GM18868 (cell line): ENCODE results near the gene PIGB.
"Not testable (repeated sequence)": the region's sequence is repeated elsewhere in the genome, so short reads cannot be mapped to it uniquely, and the experiment has no call there.

Experiments
- ATAC-seq: cut with Tn5 transposase; IDR thresholded peaks from one replicate; pipeline ENCODE4 v1.9.1; 2021; ENCODE audit warnings: mild to moderate bottlenecking, moderate library complexity; ENCODE audit not compliant: unreplicated experiment

The PIGB gene

DNA sequence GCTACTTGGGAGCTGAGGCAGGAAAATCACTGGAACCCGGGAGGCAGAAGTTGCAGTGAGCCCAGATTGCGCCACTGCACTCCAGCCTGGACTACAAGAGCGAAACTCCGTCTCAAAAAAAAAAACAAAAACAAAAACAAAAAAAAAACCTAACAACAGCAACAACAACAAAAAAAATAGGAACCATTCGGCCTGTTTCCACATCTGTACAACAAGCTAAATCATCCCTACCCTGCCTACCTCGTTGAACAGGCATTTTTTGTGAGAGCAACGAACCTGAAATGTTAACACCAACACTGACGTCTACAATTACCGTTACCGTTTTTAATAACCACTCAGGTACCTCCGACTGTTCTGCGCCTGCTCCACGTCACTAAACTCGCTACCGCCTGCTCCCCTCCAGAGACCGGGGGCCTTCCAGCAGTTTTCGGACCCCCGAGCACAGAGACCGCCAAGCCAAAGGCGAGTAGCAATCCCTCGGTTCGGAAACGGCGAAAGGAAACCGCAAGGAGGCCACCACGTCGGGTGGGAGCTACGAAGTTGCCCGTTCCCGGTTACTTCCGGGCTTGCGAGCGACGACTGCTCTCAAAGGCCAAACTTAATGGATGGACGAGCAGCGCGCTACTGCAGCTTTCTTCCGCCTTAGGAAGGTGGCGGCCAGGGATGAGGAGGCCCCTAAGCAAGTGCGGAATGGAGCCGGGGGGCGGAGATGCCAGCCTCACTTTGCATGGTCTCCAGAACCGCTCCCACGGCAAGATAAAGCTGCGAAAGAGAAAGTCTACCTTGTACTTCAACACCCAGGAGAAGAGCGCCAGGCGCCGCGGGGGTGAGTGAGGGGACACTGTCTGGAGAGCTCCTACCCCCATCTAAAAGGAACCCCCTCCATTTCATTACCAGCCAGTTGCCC is at the start of gene PIGB, which contains the start of gene PIGBOS1:
TSS of gene PIGB (plus strand) at position 635 of the 907 bp plus-strand sequence. CDS start at position 664, 29 bp downstream.
TSS of gene PIGBOS1 (minus strand) at position 536 of the 907 bp plus-strand sequence. CDS start 1,331 bp downstream, outside the sequence.
- ATAC-seq: peak; percentile 93

DNA sequence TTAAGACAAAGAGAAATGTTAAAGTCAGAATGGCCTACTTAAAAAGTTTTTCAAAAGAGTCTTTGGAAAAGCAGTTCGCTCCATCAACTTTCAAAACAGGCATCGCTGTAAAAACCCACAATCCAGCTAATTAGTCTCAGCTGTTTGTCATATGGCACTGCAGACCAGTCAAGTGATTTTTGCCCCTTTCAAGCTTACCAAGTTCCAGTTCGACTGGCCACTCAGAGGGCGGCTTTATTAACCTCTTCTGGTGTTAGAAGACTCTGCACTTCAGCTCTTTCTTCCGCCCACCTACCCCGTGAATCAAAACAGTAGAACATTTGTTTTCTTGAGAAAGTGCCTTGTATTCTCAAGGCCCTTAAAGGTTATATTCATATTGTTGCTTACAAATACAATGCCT is 48.7 kb upstream of the PIGB start:
- no peak for ATAC-seq

DNA sequence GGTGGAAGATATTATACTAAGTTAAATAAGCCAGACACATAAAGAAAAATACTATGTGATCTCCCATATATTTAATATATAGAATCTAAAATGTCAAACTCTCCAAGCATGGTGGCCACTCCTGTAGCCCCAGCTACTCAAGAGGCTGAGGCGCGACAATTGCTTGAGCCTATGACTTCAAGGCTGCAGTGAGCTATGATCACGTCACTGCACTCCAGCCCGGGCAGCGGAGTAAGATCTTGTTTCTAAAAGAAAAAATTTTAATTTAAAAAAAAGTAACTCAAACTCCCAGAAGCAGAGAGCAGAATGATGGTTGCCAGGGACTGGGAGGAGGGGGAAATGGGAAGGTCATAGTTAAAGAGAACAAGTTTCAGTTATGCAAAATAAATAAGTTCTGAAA is 42.7 kb upstream of the PIGB start:
- ATAC-seq: no peak

DNA sequence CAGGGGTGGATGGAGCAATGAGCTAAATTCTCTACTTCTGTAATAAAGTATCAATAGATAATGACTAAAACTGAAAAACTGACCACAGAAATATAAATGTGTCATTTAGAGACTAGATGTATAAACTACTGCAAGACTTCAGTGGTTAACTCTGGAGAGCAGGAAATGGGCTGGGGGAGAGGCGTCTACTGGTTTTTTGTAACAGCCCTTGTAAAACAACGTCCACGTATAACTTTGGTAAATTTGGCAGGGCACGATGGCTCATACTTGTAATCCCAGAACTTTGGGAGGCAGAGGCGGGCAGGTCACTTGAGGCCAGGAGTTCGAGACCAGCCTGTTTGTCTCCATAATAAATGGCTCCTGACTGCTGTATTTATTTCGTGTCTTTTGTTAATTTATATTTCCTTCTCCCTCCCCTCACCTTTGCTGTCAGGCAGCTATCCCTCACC is 41.9 kb upstream of the PIGB start:
- peak; percentile 58 for ATAC-seq

DNA sequence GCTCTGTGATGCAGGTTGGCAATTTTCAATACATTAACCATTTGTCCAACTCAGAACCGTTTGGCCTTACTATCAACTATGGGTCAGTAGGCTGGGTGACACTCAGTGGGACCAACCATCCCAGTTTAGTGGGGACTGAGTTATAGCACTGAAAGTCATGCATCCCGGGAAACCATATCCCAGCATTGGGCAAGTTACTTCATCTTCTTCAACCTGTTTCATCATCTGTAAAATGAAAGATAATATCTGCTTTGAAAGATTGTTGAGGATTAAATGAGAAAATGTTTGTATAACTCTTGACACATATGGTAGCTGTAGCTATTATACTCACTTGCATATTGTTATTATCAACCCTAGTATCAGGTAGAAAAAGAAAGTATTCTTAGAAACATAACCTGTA is 41.3 kb upstream of the PIGB start:
- no peak for ATAC-seq

DNA sequence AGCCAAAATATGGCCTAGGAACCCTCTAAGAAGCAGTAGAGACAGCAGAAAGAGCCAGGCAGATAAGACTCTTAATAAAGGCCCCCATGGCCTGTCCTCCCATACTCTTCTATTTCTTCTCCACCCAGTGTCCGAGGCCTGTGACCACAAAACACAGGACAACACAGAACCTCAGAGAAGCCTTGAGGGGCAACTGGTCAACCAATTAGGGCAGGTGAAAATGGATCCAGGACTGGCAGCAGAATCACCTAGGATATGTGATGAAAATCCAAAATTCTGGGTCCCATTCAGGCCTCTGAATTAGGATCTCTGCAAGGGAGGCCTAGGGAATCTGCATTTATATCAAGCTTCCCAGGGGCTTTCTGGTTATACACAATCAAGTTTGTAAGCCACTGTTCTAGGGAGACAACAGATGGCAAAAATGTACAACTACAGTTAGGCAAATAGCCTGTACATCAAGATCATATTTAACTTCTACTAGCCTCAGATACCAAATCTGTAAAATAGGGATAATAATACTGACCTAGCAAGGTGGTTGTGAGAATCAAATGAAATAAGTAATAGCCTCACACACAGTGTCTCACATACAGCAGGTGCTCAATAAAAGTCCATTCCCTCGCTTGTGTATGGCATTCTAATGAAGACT is 39.8 kb upstream of the PIGB start:
- no peak for ATAC-seq

DNA sequence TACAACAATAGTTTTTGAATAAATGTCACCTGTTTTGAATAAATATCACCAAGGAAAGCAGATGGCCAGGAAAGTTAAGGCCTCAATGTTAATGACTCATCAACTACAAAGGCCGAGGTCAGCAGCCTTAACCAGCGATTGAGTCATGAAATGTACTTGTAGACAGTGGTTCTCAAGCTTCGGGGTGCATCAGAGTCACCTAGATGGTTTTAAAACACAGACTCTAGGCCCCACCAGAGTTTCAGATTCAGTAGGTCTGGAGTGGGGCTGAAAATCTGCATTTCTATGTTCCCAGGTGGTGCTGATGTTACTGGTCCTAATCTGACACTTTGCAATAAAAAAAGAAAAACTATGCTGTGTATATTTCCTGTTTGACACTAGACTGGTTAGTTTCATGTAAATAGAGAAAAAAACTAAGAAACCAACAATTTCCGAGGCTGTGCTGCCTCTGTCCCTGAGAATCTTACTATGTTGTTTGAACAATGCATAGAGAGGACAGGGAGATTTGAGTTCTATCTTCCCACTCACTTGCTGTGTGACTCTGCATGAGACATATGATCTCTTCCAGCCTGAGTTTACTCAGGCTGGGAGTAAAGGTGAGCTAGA is 39.2 kb upstream of the PIGB start:
- ATAC-seq: peak; percentile 80

DNA sequence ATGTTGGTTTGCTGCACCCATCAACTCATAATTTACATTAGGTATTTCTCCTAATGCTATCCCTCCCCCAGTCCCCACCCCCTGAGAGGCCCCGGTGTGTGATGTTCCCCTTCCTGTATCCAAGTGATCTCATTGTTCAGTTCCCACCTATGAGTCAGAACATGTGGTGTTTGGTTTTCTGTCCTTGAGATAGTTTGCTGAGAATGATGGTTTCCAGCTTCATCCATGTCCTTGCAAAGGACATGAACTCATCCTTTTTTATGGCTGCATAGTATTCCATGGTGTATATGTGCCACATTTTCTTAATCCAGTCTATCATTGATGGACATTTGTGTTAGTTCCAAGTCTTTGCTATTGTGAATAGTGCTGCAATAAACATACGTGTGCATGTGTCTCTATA is 38.4 kb upstream of the PIGB start:
- ATAC-seq: not testable (repeated sequence)

DNA sequence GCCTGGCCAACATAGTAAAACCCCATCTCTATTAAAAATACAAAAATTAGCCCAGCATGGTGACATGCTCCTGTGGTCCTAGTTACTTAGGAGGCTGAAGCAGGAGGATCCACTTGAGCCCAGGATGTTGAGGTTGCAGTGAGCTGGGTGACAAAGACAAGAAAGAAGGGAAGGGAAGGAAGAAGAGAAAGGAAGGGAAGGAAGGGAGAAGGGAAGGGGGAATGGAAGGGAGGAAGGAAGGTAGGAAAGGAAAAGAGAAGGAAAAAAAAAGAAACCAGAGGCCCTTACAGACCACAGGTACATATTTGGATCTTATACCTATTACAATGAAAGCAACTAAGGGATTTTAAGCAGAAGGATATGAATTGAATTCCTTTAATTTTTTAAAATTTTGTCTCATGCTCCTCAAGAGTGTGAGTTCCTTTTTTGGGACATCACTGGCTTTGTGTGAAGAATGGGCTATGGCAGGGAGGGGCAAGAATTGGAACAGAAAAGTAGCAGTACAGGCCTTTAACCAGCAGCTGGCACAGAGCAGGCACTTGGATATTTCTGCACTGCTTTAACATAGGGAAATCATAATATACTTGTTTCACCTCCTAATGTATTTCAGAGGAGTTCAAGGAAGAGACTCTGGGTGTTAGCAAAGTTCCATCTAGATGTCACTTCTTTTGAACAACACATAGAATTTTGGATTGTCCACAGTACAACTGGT is 37.3 kb upstream of the PIGB start:
- no peak for ATAC-seq

DNA sequence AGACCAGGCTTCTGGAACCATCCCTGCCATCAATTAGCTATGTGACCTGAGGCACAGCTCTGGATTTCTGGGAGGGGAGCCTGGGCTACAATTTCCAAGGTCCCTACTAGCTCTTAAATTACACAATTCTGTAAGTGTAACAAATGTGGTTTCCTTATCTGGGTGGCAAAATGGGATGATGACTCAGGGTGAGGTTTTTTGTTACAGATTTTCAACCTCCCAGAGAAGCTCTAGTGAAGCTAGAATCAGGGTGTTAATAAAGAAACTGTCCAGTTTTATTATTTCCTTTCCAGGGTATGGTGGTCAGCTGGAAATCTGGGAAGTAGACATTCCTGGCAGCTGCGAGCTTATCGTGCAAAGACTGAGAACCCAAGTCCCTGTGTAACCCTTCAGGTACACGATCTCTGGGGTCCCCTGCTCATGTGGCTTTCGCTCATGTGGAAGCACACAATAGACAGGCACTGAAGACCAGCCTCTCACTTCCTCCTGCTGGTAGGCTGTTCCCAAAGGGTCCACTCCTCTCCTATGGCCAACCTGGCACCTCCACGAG is 36.7 kb upstream of the PIGB start:
- no peak for ATAC-seq

DNA sequence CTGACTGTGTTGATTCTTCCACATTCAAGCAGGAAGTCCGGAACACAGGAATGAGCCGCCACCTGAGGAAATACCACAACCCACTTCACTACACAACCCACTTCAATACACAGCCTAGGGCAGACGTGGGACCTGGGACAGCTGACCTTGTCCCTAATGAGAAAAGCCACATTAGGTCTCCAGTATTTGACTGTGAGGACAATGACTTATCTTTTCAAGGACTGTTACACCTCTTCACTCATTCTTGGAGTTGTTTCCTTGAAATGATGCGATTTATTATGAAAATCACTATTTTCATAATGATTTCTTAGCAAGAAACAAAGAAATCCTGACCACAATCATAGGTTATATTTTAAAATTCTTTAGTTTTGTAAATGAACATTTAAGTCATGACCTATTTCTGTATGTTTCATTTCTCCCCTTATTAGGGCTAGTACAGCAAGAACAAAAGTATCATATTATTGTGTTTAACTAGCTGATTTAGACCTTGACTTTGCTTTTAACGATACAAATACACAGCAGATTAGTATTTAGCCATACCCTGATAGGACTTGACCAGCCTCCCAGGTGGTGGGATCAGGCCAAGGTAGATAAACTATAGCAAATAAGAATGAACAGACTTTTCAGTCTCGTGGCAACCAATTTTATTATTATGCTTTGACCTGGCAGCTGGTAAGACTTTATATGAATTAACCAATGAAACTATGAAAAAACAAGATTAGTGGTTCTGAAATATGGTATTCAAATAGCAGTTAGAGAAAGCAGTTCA is 35.5 kb upstream of the PIGB start:
- no peak for ATAC-seq

DNA sequence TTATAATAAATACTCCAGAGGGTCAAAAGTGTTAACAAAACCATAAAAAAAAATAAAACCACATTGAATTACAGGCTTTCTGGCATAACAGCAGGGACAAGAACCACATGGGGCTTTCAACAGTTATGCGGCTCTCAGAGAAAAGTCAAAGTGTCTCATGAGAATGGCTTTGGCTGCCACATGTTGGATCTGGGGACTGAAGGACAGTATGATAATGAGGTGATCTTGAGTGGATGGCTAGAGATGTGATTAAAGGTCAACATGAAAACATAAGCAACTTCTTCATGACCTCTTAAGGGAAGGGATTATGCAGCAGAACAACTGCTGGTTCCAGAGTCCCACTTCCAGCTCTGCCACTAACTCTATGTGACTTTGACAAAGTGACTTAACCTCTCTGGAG is 34.6 kb upstream of the PIGB start:
- no peak for ATAC-seq

DNA sequence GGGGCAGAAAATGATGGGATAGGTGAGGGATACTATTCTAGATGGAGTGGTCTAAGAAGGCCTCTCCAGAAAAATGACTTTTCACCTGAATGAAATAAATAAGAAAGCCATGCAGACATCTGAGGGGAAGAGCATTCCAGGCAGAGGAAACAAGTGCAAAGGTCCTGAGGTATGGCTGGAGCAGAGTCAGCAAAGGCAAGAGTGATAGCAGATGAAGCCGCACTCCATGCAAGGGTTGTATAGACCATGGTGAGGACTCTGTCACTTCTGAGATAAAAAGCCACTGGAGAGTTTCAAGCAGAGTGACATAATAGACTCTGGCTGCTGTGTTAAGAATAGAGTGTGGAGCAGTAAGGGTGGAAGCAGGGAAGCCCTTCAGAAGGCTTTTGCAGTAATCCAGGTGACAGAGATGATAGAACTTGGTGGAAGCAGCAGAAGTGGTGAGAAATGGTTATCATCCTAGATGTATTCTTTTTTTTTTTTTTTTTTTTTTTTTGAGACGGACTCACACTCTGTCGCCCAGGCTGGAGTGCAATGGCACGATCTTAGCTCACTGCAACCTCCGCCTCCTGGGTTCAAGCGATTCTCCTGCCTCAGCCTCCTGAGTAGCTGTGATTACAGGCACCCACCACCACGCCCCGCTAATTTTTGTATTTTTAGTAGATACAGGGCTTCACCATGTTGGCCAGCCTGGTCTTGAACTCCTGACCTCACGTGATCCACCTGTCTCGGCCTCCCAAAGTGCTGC is 32.4 kb upstream of the PIGB start:
- ATAC-seq: not testable (repeated sequence)

DNA sequence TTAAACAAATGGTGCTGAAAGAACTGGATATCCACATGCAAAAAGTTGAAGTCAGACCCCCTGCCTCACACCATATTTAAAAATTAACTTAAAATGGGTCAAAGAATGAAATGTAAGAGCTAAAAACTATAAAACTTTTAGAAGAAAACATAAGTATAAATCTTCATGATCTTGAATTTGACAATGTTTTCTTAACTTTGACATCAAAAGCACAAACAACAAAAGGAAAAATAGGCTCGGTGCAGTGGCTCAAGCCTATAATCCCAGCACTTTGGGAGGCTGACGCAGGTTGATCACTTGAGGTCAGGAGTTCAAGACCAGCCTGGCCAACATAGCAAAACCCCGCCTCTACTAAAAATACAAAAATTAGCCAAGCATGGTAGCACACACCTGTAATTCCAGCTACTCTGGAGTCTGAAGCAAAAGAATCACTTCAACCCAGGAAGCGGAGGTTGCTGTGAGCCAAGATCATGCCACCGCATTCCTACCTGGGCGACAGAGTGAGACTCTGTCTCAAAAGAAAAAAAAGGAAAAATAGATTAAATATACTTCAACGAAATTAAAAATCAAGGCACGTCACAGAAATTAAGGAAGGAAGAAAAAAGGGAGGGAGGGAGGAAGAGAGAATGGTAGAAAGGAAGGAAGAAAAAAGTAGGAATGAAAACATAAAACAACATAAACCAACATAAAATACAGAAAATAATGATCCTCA is 30.9 kb upstream of the PIGB start:
- no peak for ATAC-seq

DNA sequence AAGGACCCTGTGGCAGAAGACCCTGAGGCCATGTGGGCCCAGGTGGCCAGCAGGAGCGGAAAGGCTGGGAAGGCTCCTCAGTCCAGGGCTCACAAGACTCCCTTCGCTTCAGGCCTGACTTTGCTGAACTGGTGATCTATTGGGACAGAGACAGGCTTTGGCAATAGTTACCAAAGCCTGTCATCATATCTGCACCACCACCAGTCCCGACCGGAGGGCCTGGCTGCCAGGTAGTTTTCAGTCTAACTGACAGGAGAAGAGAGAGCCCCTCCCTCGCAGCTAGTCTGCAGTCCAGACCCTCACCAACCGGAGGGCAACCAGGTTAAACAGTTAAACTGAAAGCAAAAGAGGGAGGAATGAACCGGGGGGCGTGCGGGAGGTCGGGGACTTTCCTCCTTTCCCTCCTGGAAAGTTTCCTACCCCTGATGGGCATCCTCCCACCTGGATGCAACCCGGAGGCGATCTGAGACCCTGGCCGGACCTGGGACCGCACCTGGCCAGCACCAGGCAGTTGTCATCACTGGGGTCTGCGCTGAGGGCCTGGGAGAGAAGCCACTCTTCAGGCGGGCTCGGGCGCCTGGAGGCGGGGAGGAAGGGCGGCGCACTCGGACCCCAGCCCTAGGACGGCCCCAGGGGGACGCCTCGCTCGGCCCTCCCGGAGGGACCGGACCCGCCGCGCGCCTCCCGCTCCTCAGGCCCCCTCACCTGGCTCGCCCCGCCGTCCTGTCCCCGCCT is 29.8 kb upstream of the PIGB start:
- peak; percentile 35 for ATAC-seq

DNA sequence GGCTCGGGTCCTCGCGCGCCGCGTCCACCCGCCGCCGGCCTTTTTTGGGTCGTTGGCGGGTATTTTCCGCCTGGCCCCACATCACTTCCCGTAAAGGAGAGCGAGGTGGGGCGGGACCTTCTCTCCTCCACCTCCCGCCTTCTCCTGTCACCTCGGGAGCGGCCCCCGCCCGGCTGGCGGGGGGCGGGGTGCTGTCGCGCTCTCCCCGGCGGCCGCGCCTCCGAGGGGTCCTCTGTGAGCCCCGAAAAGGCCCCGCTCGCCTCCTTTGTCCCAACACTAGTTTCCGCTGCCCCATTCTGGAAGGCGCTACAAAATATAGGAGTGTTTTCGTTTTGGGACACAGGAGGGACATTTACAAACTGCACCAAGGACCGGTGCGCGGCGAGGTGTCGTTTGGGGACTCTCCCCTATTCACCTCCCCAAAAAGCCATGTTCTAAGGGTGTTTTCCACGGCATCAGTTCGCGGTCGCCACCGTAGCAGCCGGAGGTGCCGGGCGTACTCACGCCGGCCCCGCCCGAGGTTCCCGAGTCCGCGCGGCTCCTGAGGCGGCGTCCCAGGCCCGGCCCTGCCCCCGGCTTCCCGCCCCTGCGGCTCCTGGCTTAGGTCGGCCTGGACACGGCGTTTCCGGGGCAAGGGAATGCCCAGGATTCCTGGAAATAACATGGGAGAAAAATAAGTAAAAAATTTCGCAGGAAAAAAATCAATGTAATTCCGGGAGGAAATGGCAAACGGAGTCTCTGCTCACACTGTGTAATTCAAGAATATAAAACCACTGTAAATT is 29.1 kb upstream of the PIGB start, which contains the start of gene RAB27A:
TSS of gene RAB27A (minus strand) at position 68 of the 782 bp plus-strand sequence. CDS start 54,879 bp downstream, outside the sequence.
- peak; percentile 72 for ATAC-seq

DNA sequence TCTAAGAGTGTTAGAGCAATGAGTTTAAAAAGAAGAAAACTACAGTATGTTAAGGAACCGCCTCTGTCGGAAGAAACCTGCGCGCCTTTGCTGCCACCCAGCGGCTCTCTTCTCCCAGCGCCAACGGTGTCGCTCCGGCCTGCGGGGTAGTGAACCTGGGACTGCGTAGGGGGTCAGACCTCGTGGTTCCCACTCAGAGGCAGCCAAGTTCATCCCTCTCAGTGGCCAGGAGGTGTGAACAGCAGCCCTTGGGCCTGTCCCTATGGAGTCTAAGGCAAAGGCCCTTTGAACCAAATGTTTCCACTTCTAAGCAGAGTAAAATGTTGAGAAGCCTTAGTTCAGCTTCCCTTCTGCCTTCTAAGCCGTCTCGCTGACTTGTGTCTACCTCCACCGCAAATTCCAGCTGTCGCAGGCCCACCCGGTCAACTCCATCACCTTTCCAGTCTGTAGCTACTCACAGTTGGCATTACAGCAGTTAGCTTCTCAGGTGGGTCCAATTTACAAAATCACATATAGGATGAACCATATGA is 28.4 kb upstream of the PIGB start:
- ATAC-seq: peak; percentile 79
